K562 (cell line): ENCODE data around the gene CD34. TPM values are rescaled to one million over a fixed set of nuclear protein-coding genes. Genes with fewer than 3 reads are reported as not detected.

ENCODE experiments used
- EHMT2 ChIP-seq: fragments of 450-650 bp; IDR thresholded peaks from 2 replicates; pipeline ENCODE4 v1.6.1; 2018; ENCODE audit warnings: antibody characterized with exemption
- GTF3C2 ChIP-seq: IDR thresholded peaks from 3 replicates; pipeline ENCODE4 v1.6.1; 2011; ENCODE audit warnings: borderline replicate concordance, mild to moderate bottlenecking, moderate library complexity; ENCODE audit not compliant: insufficient read length; ENCODE audit errors: extremely low read depth
- HMGN3 ChIP-seq: IDR thresholded peaks from 2 replicates; pipeline ENCODE4 v1.6.1; 2011; ENCODE audit warnings: borderline replicate concordance, low read depth, mild to moderate bottlenecking, mixed read lengths, low read length; ENCODE audit not compliant: insufficient read length; ENCODE audit errors: extremely low read depth
- HSF4 ChIP-seq: fragments of 250-450 bp; sonication (Bioruptor Pico); IDR thresholded peaks from 2 replicates; pipeline ENCODE4 v2.1.2; 2022; ENCODE audit warnings: mild to moderate bottlenecking, moderate library complexity, borderline replicate concordance
- IRF2 ChIP-seq: sonication (generic); formaldehyde crosslinking; IDR thresholded peaks from 2 replicates; pipeline ENCODE4 v1.8.1; 2022; ENCODE audit warnings: mild to moderate bottlenecking, missing genetic modification reagents
- MCM5 ChIP-seq: fragments of 450-650 bp; IDR thresholded peaks from 2 replicates; pipeline ENCODE4 v1.6.1; 2016; ENCODE audit warnings: low read depth
- MEIS2 ChIP-seq: fragments of 450-650 bp; IDR thresholded peaks from 2 replicates; pipeline ENCODE4 v1.6.1; 2014; ENCODE audit warnings: mild to moderate bottlenecking; ENCODE audit not compliant: partially characterized antibody
- NCOA4 ChIP-seq: fragments of 450-650 bp; IDR thresholded peaks from 2 replicates; pipeline ENCODE4 v1.6.1; 2018; ENCODE audit warnings: mild to moderate bottlenecking; ENCODE audit not compliant: partially characterized antibody
- SMARCB1 ChIP-seq: IDR thresholded peaks from 2 replicates; pipeline ENCODE4 v1.6.1; 2011; ENCODE audit warnings: improper control_type of control experiment, low read depth; ENCODE audit not compliant: insufficient read length
- TEAD4 ChIP-seq, 2 experiments: sonication (generic) in 1 of 2; formaldehyde crosslinking in 1 of 2; IDR thresholded peaks; 2 replicates each; pipeline versions ENCODE4 v1.6.1 to v1.8.0; 2012 to 2022; ENCODE audit warnings: borderline replicate concordance in 1 of 2, inconsistent platforms in 1 of 2, low read length in 1 of 2, mild to moderate bottlenecking in 1 of 2, missing genetic modification reagents in 1 of 2
- ZBTB1 ChIP-seq: sonication (generic); formaldehyde crosslinking; IDR thresholded peaks from 2 replicates; pipeline ENCODE4 v1.8.1; 2023; ENCODE audit warnings: missing genetic modification reagents, low read depth, mild to moderate bottlenecking, borderline replicate concordance
- ZNF551 ChIP-seq: fragments of 250-450 bp; sonication (Bioruptor Pico); IDR thresholded peaks from 2 replicates; pipeline ENCODE4 v1.5.0; 2021; ENCODE audit warnings: mild to moderate bottlenecking, moderate library complexity
- polyA plus RNA-seq, 8 experiments: library from polyadenylated mRNA; depleted of rRNA in 4 of 8; stranded (reverse) in 5 of 8; unstranded in 3 of 8; fragments of >200 nt; fragmentation: Nextera tagmentation in 2 of 8; fragmentation: Illumina TruSeq in 1 of 8; extraction: Ambion mirVana in 2 of 8; extraction: Trizol in 1 of 8; gene quantifications; 2 replicates each; pipeline versions ENCODE4 v1.2.1 to v1.2.3, GENCODE V29; 2011 to 2014; ENCODE audit warnings: inconsistent platforms in 1 of 8, missing spikeins in 1 of 8
- total RNA-seq, 7 experiments: library from RNA; depleted of rRNA in 6 of 7; stranded (reverse); fragments of >200 nt in 6 of 7; fragmentation: Illumina TruSeq in 2 of 7; extraction: Trizol in 2 of 7; gene quantifications; 2 replicates each; pipeline versions ENCODE4 v1.2.1 to v1.2.3, GENCODE V29; 2011 to 2021; ENCODE audit warnings: low replicate concordance in 1 of 7

Gene CD34
- total and polyA plus RNA-seq, 9 of the 15 experiments (the other 6 are each of a cell fraction or from before 2014, with no cell fraction given) = not detected

DNA sequence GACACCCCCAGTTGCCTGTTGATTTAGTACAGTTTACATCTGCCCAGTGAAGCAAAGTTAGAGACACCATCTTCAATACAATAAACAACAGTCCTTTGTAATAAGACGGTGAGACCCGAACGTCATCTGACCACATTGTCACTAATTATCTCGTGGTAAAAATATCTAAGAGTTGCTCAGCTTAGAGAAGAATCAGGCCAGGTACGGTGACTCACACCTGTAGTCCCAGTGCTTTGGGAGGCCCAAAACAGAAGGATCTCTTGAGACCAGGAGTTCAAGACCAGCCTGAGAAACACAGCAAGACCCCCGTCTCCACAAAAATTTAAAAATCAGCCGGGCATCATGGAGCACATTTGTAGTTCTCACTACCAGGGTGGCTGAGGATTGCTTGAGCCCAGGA, 53.5 kb downstream of the CD34 start (continued):
- no peak for TF ChIP-seq SMARCB1
- TF ChIP-seq IRF2 (CRISPR knock-in tag) = no peak
- no peak for TF ChIP-seq ZBTB1 (CRISPR knock-in tag)
- no peak for TF ChIP-seq MEIS2
- no peak for TF ChIP-seq HMGN3
- TF ChIP-seq EHMT2 = no peak
- no peak for TF ChIP-seq GTF3C2
- no peak for TF ChIP-seq TEAD4 (IDR thresholded peaks at IDR 0.05; ENCODE audit: low read length)
- TF ChIP-seq TEAD4 (CRISPR knock-in tag; IDR thresholded peaks at IDR 0.05; ENCODE audit: borderline replicate concordance) = no peak
- no peak for TF ChIP-seq ZNF551 (CRISPR knock-in tag)
- no peak for TF ChIP-seq NCOA4
- no peak for TF ChIP-seq HSF4 (CRISPR knock-in tag)
- TF ChIP-seq MCM5 = no peak
